Memory B cell (primary cell): Measurements from ENCODE around the gene LRRC2.
A peak's percentile ranks its signal among the peaks of the same experiment; 100 is the strongest.
"Not testable (repeated sequence)": the region's sequence is repeated elsewhere in the genome, so short reads cannot be mapped to it uniquely, and the experiment has no call there.

Source experiments
- ATAC-seq: fragments of 150-1000 bp; cut with Tn5 transposase; 2 replicates; pipeline ENCODE4 v1.10.0; 2021; ENCODE audit warnings: low read depth, mild to moderate bottlenecking, moderate library complexity
- DNase-seq, 2 donors: peaks; one replicate each; pipeline ENCODE4 v3.0.0; 2022; ENCODE audit warnings: low spot score in 2 of 2
- H3K27ac Mint-ChIP-seq: one replicate; pipeline ENCODE4 v1.8.0; 2022; ENCODE audit warnings: mild to moderate bottlenecking, moderate library complexity, mixed read lengths
- H3K27me3 Mint-ChIP-seq: one replicate; pipeline ENCODE4 v1.8.0; 2022; ENCODE audit warnings: mixed read lengths
- H3K36me3 Mint-ChIP-seq: one replicate; pipeline ENCODE4 v1.8.0; 2022; ENCODE audit warnings: mild to moderate bottlenecking, mixed read lengths
- H3K4me1 Mint-ChIP-seq: one replicate; pipeline ENCODE4 v1.8.0; 2022; ENCODE audit warnings: mixed read lengths
- H3K4me3 Mint-ChIP-seq: one replicate; pipeline ENCODE4 v1.8.0; 2022; ENCODE audit warnings: mild to moderate bottlenecking, moderate library complexity, mixed read lengths
- H3K9me3 Mint-ChIP-seq: one replicate; pipeline ENCODE4 v1.8.0; 2022; ENCODE audit warnings: mixed read lengths

The LRRC2 gene

DNA sequence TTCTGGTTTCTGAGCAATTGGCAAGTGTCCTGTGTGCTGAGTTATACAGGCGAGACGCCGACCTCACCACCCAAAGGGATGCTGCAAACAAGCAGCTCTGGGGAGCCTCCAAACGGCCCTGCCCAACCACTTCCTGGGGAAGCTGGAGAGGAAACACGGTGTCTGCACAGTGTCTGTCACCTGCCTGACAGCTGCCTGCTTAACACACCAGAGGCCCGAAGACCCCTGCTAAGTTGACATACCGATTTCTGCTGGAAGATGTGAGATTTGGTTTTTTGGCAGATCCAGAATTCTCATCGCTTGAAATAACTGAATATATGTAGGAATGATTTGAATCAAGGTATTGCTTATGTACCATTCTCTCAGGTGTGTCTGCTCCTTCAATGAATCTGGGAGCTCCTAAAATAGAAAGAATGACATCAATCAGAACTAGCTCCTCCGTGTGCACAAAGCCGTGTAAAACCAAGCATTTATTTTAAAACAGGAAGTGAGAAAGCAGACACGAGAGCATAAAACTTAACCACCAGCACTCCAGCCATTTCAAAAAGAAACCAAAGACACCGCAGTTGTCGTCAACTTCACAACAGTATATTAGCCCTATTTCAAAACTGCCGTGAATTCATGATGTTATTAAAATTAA, 27.2 kb downstream of the LRRC2 start:
- H3K4me3 Mint-ChIP-seq, result peak overlapping the region; percentile 73
- H3K27ac Mint-ChIP-seq, result peak overlapping the region; percentile 94
- H3K36me3 Mint-ChIP-seq, result peaks cover 1% of the 10 kb centered on the region
- H3K9me3 Mint-ChIP-seq, result peaks cover 2% of the 10 kb centered on the region
- DNase-seq, result peak; percentile 75 to 87
- peaks cover 52% of the 10 kb centered on the region for H3K4me1 Mint-ChIP-seq
- peaks cover 3% of the 10 kb centered on the region for H3K27me3 Mint-ChIP-seq
- ATAC-seq, result peak; percentile 91

DNA sequence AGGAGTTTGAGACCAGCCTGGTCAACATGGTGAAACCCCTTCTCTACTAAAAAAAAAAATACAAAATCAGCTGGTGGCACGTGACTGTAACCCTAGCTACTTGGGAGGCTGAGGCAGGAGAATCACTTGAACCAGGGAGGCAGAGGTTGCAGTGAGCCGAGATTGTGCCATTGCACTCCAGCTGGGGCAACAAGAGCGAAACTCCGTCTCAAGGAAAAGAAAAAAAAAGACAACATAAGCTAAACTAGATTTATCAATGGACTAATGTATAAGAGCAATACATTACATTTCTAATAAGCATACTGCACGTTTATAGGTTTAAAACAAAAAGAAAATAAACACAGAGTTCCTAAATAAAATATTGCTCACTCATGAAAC, 27.7 kb downstream of the LRRC2 start:
- ATAC-seq, result not testable (repeated sequence)
- H3K4me1 Mint-ChIP-seq, result peaks cover 52% of the 10 kb centered on the region

DNA sequence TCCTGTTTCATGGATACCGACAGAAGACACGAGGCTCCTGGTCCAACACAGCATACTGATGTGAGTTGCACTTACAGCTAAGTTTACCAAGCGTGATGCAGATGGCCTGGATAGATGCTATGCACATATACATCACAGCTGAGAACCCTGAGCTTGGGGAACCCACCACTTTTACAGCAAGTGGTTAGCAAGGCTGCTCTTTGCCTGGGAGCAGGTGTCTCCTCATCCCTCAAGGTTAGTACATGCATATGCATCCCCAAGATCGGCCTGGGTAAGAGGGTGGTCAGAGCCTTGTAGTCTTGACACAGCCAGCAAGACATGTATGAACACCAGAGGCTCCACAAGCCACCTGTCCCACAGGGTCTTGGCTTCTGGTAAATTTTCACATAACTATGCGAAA, 28.3 kb downstream of the LRRC2 start:
- H3K9me3 Mint-ChIP-seq, result peaks cover 2% of the 10 kb centered on the region

More for the DNA sequence above, 27.7 kb downstream of the LRRC2 start:
- H3K27me3 Mint-ChIP-seq, H3K36me3 Mint-ChIP-seq, H3K9me3 Mint-ChIP-seq, DNase-seq: not testable (repeated sequence)
- Mint-ChIP-seq H3K4me3 (peak overlapping the region; percentile 73), H3K27ac (peak overlapping the region; percentile 94)

DNA sequence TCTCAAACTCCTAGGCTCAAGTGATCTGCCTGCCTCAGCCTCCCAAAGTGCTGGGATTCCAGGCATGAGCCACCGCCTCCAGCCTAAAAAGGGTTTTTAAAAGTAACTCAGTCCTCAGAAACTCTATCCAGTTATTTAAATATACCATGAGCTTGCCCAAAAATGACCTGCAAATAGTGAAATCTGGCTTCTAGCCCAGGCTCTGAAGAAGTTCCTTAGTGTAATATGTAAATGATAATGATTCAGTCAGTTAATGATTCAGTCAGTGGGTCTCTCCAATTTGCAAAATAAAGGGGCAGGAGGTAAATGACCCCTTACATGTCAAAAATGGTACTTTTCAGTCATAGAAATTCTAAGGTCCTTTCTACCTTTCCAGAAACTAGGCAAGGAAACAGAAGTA, 28.8 kb downstream of the LRRC2 start:
- peaks cover 3% of the 10 kb centered on the region for H3K27me3 Mint-ChIP-seq
- peaks cover 1% of the 10 kb centered on the region for H3K36me3 Mint-ChIP-seq
- DNase-seq, result no peak
- no peak overlapping the region for H3K27ac Mint-ChIP-seq
- ATAC-seq, result no peak
- no peak overlapping the region for H3K4me3 Mint-ChIP-seq
- H3K4me1 Mint-ChIP-seq, result peaks cover 48% of the 10 kb centered on the region
- H3K9me3 Mint-ChIP-seq, result peaks cover 2% of the 10 kb centered on the region

More for the DNA sequence above, 28.3 kb downstream of the LRRC2 start:
- Mint-ChIP-seq H3K4me1 (peaks cover 47% of the 10 kb centered on the region), H3K27ac (peak overlapping the region; percentile 94), H3K36me3 (peaks cover 1% of the 10 kb centered on the region), H3K27me3 (peaks cover 3% of the 10 kb centered on the region), H3K4me3 (no peak overlapping the region)
- no peak for DNase-seq
- ATAC-seq, result no peak

DNA sequence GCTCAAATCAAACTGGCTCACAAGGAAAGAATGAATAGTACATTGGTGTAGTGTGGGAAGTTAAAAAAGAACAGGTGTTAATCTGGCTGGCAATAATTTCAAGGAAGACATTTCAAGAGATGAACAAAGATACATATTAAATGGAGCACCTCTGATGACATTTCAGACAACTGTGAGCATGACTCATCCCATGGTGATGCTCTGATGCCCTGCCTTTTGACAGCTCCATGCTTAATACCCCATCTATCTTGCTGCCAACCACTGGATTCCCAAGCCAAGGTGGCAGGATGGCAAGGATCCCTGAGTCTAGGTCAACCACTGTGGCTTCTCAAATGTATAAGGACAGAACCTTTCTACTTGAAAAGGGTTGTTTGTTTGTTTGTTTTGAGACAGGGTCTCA, 29.3 kb downstream of the LRRC2 start:
- H3K36me3 Mint-ChIP-seq, result peaks cover 1% of the 10 kb centered on the region
- ATAC-seq, result no peak
- peaks cover 2% of the 10 kb centered on the region for H3K9me3 Mint-ChIP-seq
- peaks cover 43% of the 10 kb centered on the region for H3K4me1 Mint-ChIP-seq
- no peak for DNase-seq
- no peak overlapping the region for H3K27ac Mint-ChIP-seq
- peaks cover 3% of the 10 kb centered on the region for H3K27me3 Mint-ChIP-seq
- no peak overlapping the region for H3K4me3 Mint-ChIP-seq

DNA sequence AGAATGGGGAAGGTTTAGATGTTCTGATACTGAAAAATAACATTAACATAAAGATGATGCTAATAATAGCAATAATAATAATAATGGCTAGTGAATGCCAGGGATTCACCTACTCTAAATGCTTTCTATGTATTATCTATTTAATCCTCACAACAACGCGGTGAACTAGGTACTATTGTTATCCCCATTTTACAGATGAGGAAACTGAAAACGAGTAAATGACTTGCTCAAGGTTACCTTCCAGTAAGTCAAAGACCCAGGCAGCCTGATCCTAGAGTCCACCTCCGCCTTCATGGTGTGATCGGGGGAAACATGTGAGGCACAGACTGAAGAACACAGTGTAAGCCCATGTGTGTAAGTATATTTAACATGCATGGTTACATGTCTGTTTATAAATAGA, 30.4 kb downstream of the LRRC2 start:
- H3K27me3 Mint-ChIP-seq, result peaks cover 6% of the 10 kb centered on the region
- peaks cover 2% of the 10 kb centered on the region for H3K9me3 Mint-ChIP-seq
- DNase-seq (no peak), ATAC-seq (no peak)
- no peak overlapping the region for H3K27ac Mint-ChIP-seq
- peaks cover 40% of the 10 kb centered on the region for H3K4me1 Mint-ChIP-seq
- peaks cover 1% of the 10 kb centered on the region for H3K36me3 Mint-ChIP-seq
- H3K4me3 Mint-ChIP-seq, result no peak overlapping the region

DNA sequence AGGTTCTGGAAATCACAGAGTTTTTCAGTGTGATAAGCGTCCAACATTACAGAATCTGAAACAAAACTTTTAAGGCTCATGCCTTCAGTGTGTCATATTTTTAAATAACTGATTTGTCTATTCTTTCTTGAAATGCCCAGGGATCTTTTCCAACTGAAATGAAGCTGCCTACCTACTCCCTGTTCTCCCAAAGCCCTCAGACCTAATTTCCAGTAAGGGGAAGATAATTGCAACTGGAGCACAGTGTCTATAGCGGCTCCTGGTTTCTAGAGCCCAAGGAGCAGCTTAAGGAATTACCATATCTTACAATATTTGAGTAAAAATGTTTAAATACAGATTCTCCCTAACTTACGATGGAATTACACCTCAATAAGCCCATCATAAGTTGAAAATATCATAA, 33.0 kb downstream of the LRRC2 start:
- no peak for ATAC-seq
- no peak overlapping the region for H3K4me3 Mint-ChIP-seq
- H3K27ac Mint-ChIP-seq, result no peak overlapping the region
- H3K36me3 Mint-ChIP-seq, result peaks cover 1% of the 10 kb centered on the region
- H3K4me1 Mint-ChIP-seq, result peaks cover 26% of the 10 kb centered on the region
- peaks cover 2% of the 10 kb centered on the region for H3K9me3 Mint-ChIP-seq
- DNase-seq, result no peak
- H3K27me3 Mint-ChIP-seq, result peaks cover 6% of the 10 kb centered on the region

DNA sequence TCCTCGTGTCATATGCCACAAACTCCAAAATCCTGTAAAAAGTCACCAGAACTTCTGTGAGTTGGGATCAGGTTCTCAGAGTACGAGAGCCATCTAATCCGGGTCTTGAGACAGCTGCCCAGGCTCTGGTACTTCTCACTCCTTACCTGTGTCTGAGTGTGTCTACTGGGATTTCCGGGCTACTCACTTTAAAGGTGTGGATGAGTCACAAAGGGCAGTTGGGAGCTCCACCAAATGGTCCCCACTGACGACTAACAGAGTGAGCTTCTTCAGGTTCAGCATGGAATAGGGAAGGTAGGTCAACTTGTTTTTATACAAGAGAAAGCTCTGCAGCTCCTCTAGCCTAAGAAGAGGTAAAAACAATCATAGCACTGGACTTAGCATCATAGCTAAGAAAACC, 38.9 kb downstream of the LRRC2 start:
- no peak for ATAC-seq
- H3K27ac Mint-ChIP-seq, result no peak overlapping the region

DNA sequence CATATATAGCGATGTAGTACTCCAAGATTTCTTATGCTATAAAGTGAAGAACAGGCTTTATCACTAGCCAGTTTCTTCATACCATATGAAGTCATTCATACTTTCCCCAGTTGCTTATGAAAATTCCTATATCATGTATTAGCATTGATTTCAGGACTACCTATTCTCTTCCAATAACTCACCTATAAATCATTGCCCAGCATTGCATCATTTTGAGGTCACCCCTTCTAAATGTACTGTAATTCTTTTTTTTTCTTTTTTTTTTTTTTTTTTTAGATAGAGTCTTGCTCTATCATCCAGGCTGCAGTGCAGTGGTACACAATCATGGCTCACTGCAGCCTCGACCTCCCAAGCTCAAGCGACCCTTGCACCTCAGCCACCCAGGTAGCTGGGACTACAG, 41.3 kb downstream of the LRRC2 start:
- H3K4me3 Mint-ChIP-seq, result no peak overlapping the region
- H3K27ac Mint-ChIP-seq, result no peak overlapping the region
- H3K4me1 Mint-ChIP-seq, result peaks cover 3% of the 10 kb centered on the region
- DNase-seq (no peak), ATAC-seq (no peak)
- no peaks in the 10 kb centered on the region for H3K36me3 Mint-ChIP-seq
- no peaks in the 10 kb centered on the region for H3K9me3 Mint-ChIP-seq
- H3K27me3 Mint-ChIP-seq, result peaks cover 2% of the 10 kb centered on the region

More for the DNA sequence above, 38.9 kb downstream of the LRRC2 start:
- Mint-ChIP-seq H3K9me3 (no peaks in the 10 kb centered on the region), H3K4me1 (peaks cover 6% of the 10 kb centered on the region), H3K4me3 (no peak overlapping the region), H3K27me3 (peaks cover 4% of the 10 kb centered on the region), H3K36me3 (no peaks in the 10 kb centered on the region)
- DNase-seq, result no peak

DNA sequence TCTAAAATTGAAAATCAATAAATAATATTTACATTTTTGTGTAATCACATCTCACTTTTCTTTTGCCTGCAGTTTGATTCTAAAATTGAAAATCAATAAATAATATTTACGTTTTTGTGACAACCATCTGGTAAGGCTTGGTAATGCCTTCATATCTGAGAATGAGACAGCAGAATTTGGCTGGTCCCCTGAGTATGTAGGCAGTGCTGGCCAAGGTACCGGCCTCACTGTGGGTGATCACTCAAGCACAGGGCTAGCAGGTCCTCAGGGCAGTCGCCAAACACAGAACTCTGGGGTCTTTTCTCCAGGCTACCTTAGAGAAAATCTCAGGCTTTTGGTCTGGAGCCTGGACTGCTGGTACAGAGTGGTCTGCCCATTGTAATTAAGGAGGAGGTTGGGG, 42.1 kb downstream of the LRRC2 start:
- no peaks in the 10 kb centered on the region for H3K9me3 Mint-ChIP-seq
- peaks cover 3% of the 10 kb centered on the region for H3K4me1 Mint-ChIP-seq
- H3K27me3 Mint-ChIP-seq, result peaks cover 2% of the 10 kb centered on the region
- ATAC-seq (no peak), DNase-seq (no peak)
- H3K4me3 Mint-ChIP-seq, result no peak overlapping the region
- no peaks in the 10 kb centered on the region for H3K36me3 Mint-ChIP-seq
- no peak overlapping the region for H3K27ac Mint-ChIP-seq

DNA sequence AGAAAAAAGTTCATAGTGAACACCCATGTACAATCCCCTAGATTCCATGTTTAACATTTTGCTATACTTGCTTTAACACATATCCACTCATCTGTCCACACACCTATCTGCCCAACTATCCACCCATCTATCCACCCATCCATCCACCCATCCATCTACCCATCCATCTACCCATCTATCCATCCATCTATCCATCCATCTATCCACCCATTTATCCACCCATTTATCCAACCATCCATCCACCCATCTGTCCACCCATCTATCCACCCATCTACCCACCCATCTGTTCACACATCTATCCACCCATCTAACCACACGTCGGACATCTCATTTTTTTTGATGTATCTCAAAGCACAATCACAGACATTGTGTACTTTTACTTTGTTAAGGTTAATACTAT, 42.5 kb downstream of the LRRC2 start:
- Mint-ChIP-seq H3K4me3 (no peak overlapping the region), H3K4me1 (peaks cover 3% of the 10 kb centered on the region), H3K27me3 (peaks cover 2% of the 10 kb centered on the region), H3K27ac (no peak overlapping the region), H3K36me3 (no peaks in the 10 kb centered on the region), H3K9me3 (no peaks in the 10 kb centered on the region)
- ATAC-seq (no peak), DNase-seq (no peak)

DNA sequence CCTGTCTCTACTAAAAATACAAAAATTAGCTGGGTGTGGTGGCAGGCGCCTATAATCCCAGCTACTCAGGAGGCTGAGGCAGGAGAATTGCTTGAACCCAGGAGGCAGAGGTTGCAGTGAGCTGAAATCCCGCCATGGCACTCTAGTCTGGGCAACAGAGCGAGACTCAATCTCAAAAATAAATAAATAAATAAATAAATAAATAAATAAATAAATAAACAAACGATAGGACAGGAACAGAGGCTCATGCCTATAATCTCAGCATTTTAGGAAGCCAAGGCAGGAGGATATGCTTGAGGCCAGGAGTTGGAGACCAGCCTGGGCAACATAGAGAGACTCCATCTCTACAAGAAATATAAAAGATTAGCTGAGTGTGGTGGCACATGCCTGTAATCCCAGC, 43.9 kb downstream of the LRRC2 start:
- not testable (repeated sequence) for H3K4me1 Mint-ChIP-seq, DNase-seq, H3K27me3 Mint-ChIP-seq, H3K27ac Mint-ChIP-seq, H3K9me3 Mint-ChIP-seq, ATAC-seq, H3K36me3 Mint-ChIP-seq, H3K4me3 Mint-ChIP-seq

DNA sequence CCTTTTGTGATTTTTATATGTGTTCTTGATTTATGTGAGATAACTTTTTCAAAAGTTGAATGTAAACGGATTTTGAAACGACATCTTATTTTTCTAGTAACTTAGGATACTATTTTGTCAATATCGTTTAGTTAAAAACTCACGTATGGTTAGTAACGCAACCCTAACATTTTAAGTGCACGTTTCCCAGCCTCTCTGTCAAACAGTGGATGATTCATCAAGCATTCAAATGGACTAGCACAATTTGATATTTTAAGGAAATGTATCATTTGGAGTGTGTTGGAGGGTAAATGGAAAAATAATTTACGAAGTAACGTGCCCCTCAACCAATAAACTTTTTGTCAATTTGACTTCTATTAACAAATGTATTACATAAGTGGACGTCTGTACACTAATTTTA, 45.0 kb downstream of the LRRC2 start:
- DNase-seq (no peak), ATAC-seq (no peak)
- Mint-ChIP-seq H3K4me3 (no peak overlapping the region), H3K4me1 (peaks cover 3% of the 10 kb centered on the region), H3K9me3 (no peaks in the 10 kb centered on the region), H3K27ac (no peak overlapping the region), H3K36me3 (no peaks in the 10 kb centered on the region), H3K27me3 (no peaks in the 10 kb centered on the region)

DNA sequence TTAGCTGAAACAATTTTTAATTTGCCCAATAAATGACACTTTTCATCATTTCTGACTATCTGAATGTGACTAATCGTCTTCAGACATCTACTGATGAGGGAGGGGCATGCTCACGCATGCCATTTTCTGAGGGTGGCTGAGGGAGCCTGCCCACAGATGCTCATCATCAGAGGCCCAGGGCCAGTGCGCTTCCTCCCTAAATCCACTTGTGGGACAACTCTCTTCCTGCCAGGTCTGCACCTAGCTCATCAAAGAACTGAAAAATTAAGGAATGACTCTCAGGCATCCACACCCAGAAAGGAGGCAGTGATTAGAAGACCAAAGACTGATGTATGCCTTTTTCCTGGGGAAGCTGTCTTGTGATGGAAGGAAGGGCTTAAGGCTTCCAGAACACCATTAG, 45.6 kb downstream of the LRRC2 start:
- no peak for DNase-seq
- Mint-ChIP-seq H3K36me3 (no peaks in the 10 kb centered on the region), H3K27me3 (no peaks in the 10 kb centered on the region), H3K9me3 (no peaks in the 10 kb centered on the region), H3K4me3 (no peak overlapping the region), H3K4me1 (peaks cover 3% of the 10 kb centered on the region), H3K27ac (no peak overlapping the region)
- no peak for ATAC-seq

DNA sequence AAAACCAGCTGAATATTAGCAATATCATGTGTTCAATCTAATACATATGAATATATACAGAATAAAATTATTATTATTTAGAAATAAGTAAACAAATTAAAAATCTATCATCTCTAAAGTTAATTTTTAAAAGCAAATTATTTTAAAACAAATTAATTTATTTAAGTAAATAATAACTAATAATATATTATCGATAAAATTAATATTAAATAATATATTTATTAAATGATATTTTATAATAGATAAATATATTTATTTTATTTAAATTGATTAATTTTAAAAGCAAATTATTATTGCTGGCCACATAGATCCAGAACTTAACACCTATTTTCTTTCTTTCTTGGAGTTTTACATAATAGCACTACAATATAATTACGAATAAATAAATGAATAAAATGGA, 46.1 kb downstream of the LRRC2 start:
- no peak for ATAC-seq
- Mint-ChIP-seq H3K4me1 (peaks cover 3% of the 10 kb centered on the region), H3K9me3 (no peaks in the 10 kb centered on the region), H3K36me3 (no peaks in the 10 kb centered on the region), H3K4me3 (no peak overlapping the region), H3K27ac (no peak overlapping the region), H3K27me3 (no peaks in the 10 kb centered on the region)
- no peak for DNase-seq
